H1 (cell line): ENCODE measurements around the gene MAGOH. TPM values are rescaled to one million over a fixed set of nuclear protein-coding genes. Genes with fewer than 3 reads are reported as not detected.
A peak's percentile ranks its signal among the peaks of the same experiment; 100 is the strongest.

Experiments
- ASH2L ChIP-seq: fragments of 200-600, 300-600 bp; sonication (generic); IDR thresholded peaks from one replicate; pipeline ENCODE4 v1.7.1; 2017; ENCODE audit warnings: low read length
- CBX5 ChIP-seq: fragments of 300-800, 300-1000 bp; sonication (generic); IDR thresholded peaks from 2 replicates; pipeline ENCODE4 v1.7.1; 2016; ENCODE audit warnings: antibody characterized with exemption, low read length, low read depth
- EGR1 ChIP-seq: IDR thresholded peaks from 2 replicates; pipeline ENCODE4 v1.6.1; 2011; ENCODE audit warnings: low read depth, low read length, borderline replicate concordance
- EP300 ChIP-seq, 2 experiments: IDR thresholded peaks; 1 replicate in 1 of 2; 2 replicates in 1 of 2; pipeline ENCODE4 v1.6.1; 2011 to 2012; ENCODE audit warnings: low read depth in 2 of 2, low read length in 2 of 2, mild to moderate bottlenecking in 2 of 2, borderline replicate concordance in 1 of 2, inconsistent platforms in 1 of 2, moderate library complexity in 1 of 2
- FOSL1 ChIP-seq: IDR thresholded peaks from 2 replicates; pipeline ENCODE4 v1.6.1; 2011; ENCODE audit warnings: mild to moderate bottlenecking, low read depth, low read length, moderate library complexity; ENCODE audit not compliant: insufficient read depth
- JUND ChIP-seq: IDR thresholded peaks from 2 replicates; pipeline ENCODE4 v1.6.1; 2011; ENCODE audit warnings: mild to moderate bottlenecking, improper control_type of control experiment, low read length
- POLR2AphosphoS5 ChIP-seq: IDR thresholded peaks from 2 replicates; pipeline ENCODE4 v1.6.1; 2011; ENCODE audit warnings: low read depth, low read length
- RAD21 ChIP-seq, 2 experiments: IDR thresholded peaks in 1 of 2; conservative IDR thresholded peaks in 1 of 2; 2 replicates each; pipeline ENCODE4 v1.6.1; 2011; ENCODE audit warnings: low read depth in 2 of 2, low read length in 2 of 2, improper control_type of control experiment in 1 of 2, inconsistent platforms in 1 of 2, mild to moderate bottlenecking in 1 of 2, moderate library complexity in 1 of 2
- RFX5 ChIP-seq: IDR thresholded peaks from 2 replicates; pipeline ENCODE4 v1.6.1; 2011; ENCODE audit warnings: low read depth, low read length, improper control_type of control experiment, borderline replicate concordance
- RNF2 ChIP-seq: fragments of 200-900, 300-1000 bp; sonication (generic); IDR thresholded peaks from 2 replicates; pipeline ENCODE4 v1.7.1; 2016; ENCODE audit warnings: borderline replicate concordance, low read depth, mild to moderate bottlenecking, antibody characterized with exemption, low read length; ENCODE audit not compliant: poor library complexity, severe bottlenecking; ENCODE audit errors: missing control alignments
- SP1 ChIP-seq: IDR thresholded peaks from 2 replicates; pipeline ENCODE4 v1.6.1; 2011; ENCODE audit warnings: low read depth, low read length
- SRF ChIP-seq: IDR thresholded peaks from 2 replicates; pipeline ENCODE4 v1.6.1; 2011; ENCODE audit warnings: mild to moderate bottlenecking, low read depth, low read length, moderate library complexity
- SUZ12 ChIP-seq: fragments of 200-600 bp; sonication (generic); IDR thresholded peaks from 2 replicates; pipeline ENCODE4 v1.6.1; 2012; ENCODE audit warnings: mild to moderate bottlenecking, inconsistent platforms, low read length, moderate library complexity, mixed read lengths
- TEAD4 ChIP-seq: IDR thresholded peaks from 2 replicates; pipeline ENCODE4 v1.6.1; 2012; ENCODE audit warnings: low read depth, low read length, inconsistent platforms, mixed read lengths
- YY1 ChIP-seq: IDR thresholded peaks from 2 replicates; pipeline ENCODE4 v1.6.1; 2011; ENCODE audit warnings: low read depth, mild to moderate bottlenecking, low read length
- polyA plus RNA-seq, 7 experiments: library from polyadenylated mRNA; depleted of rRNA in 3 of 7; stranded (reverse) in 5 of 7; unstranded in 2 of 7; fragments of >200 nt in 5 of 7; fragments of 200-250 nt in 2 of 7; gene quantifications; 1 replicate in 5 of 7; 2 replicates in 1 of 7; 4 replicates in 1 of 7; pipeline versions ENCODE4 v1.2.1 to v1.2.3, GENCODE V29; 2011 to 2013; ENCODE audit warnings: missing spikeins in 2 of 7, mixed read lengths in 2 of 7
- total RNA-seq: library from RNA; stranded (reverse); fragmentation: NEBNext Ultra II Directional; extraction: Animal tissue kit (Norgen Biotek cat#: 25700); gene quantifications from 2 replicates; pipeline ENCODE4 v1.2.1, GENCODE V29; 2021
- TF ChIP-seq, protein P1 (sequence below): IDR thresholded peaks from 2 replicates; pipeline ENCODE4 v1.6.1; 2011; ENCODE audit warnings: low read length, improper control_type of control experiment
- TF ChIP-seq, protein P2 (sequence below), 3 experiments: IDR thresholded peaks; 1 replicate in 2 of 3; 2 replicates in 1 of 3; pipeline versions ENCODE4 v1.5.1 to v1.6.1; 2011; ENCODE audit warnings: low read length in 3 of 3, mild to moderate bottlenecking in 3 of 3, inconsistent platforms in 2 of 3, low read depth in 1 of 3, moderate library complexity in 1 of 3; ENCODE audit not compliant: insufficient read depth in 1 of 3; ENCODE audit errors: control extremely low read depth in 1 of 3

MAGOH gene
- total and polyA plus RNA-seq, 2 of the 8 experiments (the other 6 are each of a cell fraction or from before 2014, with no cell fraction given), result 46.9 to 74.3 TPM

DNA sequence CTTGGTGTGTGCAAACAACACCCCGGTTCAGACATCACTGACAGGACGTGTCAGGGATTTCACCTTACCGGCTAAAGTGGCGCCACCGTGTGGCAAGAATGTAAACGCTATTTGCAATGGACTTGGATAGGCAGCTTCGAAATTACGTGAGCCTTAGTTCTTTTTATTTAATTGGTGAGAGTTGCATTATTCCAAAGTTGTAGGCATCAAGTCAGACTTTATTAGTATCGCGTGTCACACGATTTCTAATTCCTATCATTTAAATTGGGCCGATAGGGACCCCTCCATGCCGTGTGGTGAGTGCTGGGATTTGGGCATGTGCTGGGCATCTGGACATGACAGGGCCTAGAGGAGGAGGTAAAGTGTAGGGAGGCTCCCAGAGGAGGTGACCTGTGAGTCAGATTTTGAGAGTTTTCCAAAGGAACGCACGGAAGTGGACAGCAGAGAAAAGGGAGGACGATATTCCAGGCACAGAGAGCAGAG lies 56.2 kb downstream of the MAGOH start (continued):
- TF ChIP-seq, protein P1, sequence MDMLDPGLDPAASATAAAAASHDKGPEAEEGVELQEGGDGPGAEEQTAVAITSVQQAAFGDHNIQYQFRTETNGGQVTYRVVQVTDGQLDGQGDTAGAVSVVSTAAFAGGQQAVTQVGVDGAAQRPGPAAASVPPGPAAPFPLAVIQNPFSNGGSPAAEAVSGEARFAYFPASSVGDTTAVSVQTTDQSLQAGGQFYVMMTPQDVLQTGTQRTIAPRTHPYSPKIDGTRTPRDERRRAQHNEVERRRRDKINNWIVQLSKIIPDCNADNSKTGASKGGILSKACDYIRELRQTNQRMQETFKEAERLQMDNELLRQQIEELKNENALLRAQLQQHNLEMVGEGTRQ, result no peak
- TF ChIP-seq CBX5 (no peak), JUND (no peak), RFX5 (no peak), RAD21 (IDR thresholded peaks at IDR 0.05 in 1 of 2, conservative IDR thresholded peaks at IDR 0.05 in 1 of 2; ENCODE audit: low read depth in 2 of 2, low read length in 2 of 2) (peak; percentile 61 to 77), TEAD4 (peak; percentile 100), YY1 (0 out of 2 replicates have a peak, but pooled peaks have one; percentile 43), SRF (no peak), FOSL1 (no peak), SUZ12 (no peak), SP1 (no peak), RNF2 (no peak), ASH2L (no peak), EP300 (IDR thresholded peaks at IDR 0.05; ENCODE audit: borderline replicate concordance in 1 of 2, low read depth in 2 of 2, low read length in 2 of 2) (no peak), EGR1 (no peak), POLR2AphosphoS5 (no peak)
- TF ChIP-seq, protein P2, sequence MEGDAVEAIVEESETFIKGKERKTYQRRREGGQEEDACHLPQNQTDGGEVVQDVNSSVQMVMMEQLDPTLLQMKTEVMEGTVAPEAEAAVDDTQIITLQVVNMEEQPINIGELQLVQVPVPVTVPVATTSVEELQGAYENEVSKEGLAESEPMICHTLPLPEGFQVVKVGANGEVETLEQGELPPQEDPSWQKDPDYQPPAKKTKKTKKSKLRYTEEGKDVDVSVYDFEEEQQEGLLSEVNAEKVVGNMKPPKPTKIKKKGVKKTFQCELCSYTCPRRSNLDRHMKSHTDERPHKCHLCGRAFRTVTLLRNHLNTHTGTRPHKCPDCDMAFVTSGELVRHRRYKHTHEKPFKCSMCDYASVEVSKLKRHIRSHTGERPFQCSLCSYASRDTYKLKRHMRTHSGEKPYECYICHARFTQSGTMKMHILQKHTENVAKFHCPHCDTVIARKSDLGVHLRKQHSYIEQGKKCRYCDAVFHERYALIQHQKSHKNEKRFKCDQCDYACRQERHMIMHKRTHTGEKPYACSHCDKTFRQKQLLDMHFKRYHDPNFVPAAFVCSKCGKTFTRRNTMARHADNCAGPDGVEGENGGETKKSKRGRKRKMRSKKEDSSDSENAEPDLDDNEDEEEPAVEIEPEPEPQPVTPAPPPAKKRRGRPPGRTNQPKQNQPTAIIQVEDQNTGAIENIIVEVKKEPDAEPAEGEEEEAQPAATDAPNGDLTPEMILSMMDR (IDR thresholded peaks at IDR 0.05; ENCODE audit: control extremely low read depth in 1 of 3, insufficient read depth in 1 of 3, low read depth in 1 of 3, low read length in 3 of 3), result peak; percentile 70 to 92 (median 74)
